ENCODE measurements around the gene ADAMTS6.
"Not testable (repeated sequence)": the region's sequence is repeated elsewhere in the genome, so short reads cannot be mapped to it uniquely, and the experiment has no call there.

ADAMTS6 gene

GRCh38 chr5:65198456-65199120, 283.1 kb downstream of the ADAMTS6 start:
- no peak for DNase-seq (ENCODE audit: low read depth in 2 of 2)

GRCh38 chr5:65197531-65198455, 283.9 kb downstream of the ADAMTS6 start:
- DNase-seq (ENCODE audit: low read depth in 2 of 2) = no peak

- DNase-seq (ENCODE audit: low read depth in 2 of 2) = no peak
Observed at GRCh38 chr5:65194871-65195270, 286.8 kb downstream of the ADAMTS6 start.

GRCh38 chr5:65192331-65192730, 289.4 kb downstream of the ADAMTS6 start:
- no peak for DNase-seq (ENCODE audit: low read depth in 2 of 2)

- DNase-seq (ENCODE audit: low read depth in 2 of 2) = no peak
Observed at GRCh38 chr5:65191554-65192135, 290.1 kb downstream of the ADAMTS6 start.

GRCh38 chr5:65190328-65191053, 291.2 kb downstream of the ADAMTS6 start:
- DNase-seq (ENCODE audit: low read depth in 2 of 2) = no peak

GRCh38 chr5:65186646-65187227, 295.0 kb downstream of the ADAMTS6 start:
- no peak for DNase-seq (ENCODE audit: low read depth in 2 of 2)

GRCh38 chr5:65185468-65185867, 296.3 kb downstream of the ADAMTS6 start:
- DNase-seq (ENCODE audit: low read depth in 2 of 2) = no peak

- DNase-seq (ENCODE audit: low read depth in 2 of 2) = no peak
Observed at GRCh38 chr5:65184780-65185179, 296.9 kb downstream of the ADAMTS6 start.

- not testable (repeated sequence) for DNase-seq (ENCODE audit: low read depth in 2 of 2)
Observed at GRCh38 chr5:65174231-65174630, 307.5 kb downstream of the ADAMTS6 start.

GRCh38 chr5:65173130-65173525, 308.6 kb downstream of the ADAMTS6 start:
- DNase-seq (ENCODE audit: low read depth in 2 of 2) = no peak

GRCh38 chr5:65172486-65173129, 309.1 kb downstream of the ADAMTS6 start:
- peak; percentile 44 to 54 for DNase-seq (ENCODE audit: low read depth in 2 of 2)

- no peak for DNase-seq (ENCODE audit: low read depth in 2 of 2)
Observed at GRCh38 chr5:65171645-65172044, 310.1 kb downstream of the ADAMTS6 start.

GRCh38 chr5:65163698-65164097, 318.0 kb downstream of the ADAMTS6 start:
- no peak for DNase-seq (ENCODE audit: low read depth in 2 of 2)

GRCh38 chr5:65161655-65162054, 320.1 kb downstream of the ADAMTS6 start:
- no peak for DNase-seq (ENCODE audit: low read depth in 2 of 2)

- no peak for DNase-seq (ENCODE audit: low read depth in 2 of 2)
Observed at GRCh38 chr5:65157906-65158603, 323.7 kb downstream of the ADAMTS6 start.

GRCh38 chr5:65156933-65157332, 324.8 kb downstream of the ADAMTS6 start:
- DNase-seq (ENCODE audit: low read depth in 2 of 2) = no peak

GRCh38 chr5:65152131-65152530, 329.6 kb downstream of the ADAMTS6 start:
- DNase-seq (ENCODE audit: low read depth in 2 of 2) = no peak

- DNase-seq (ENCODE audit: low read depth in 2 of 2) = no peak
Observed at GRCh38 chr5:65151614-65152013, 330.1 kb downstream of the ADAMTS6 start.

- DNase-seq (ENCODE audit: low read depth in 2 of 2) = no peak
Observed at GRCh38 chr5:65150599-65151304, 331.0 kb downstream of the ADAMTS6 start.
